ENCODE data around the gene TBL1XR1.
"Not testable (repeated sequence)": the region's sequence is repeated elsewhere in the genome, so short reads cannot be mapped to it uniquely, and the experiment has no call there.

Gene TBL1XR1

GRCh38 chr3:177056927-177057326, 140.4 kb downstream of the TBL1XR1 start:
- DNase-seq, result peak; percentile 35

GRCh38 chr3:177055605-177056571, 141.4 kb downstream of the TBL1XR1 start:
- peak; percentile 45 for DNase-seq

GRCh38 chr3:177053107-177053506, 144.2 kb downstream of the TBL1XR1 start:
- no peak for DNase-seq

- DNase-seq, result peak; percentile 91
Observed at GRCh38 chr3:177051411-177051810, 145.9 kb downstream of the TBL1XR1 start.

- DNase-seq, result peak; percentile 87
Observed at GRCh38 chr3:177050501-177051237, 146.6 kb downstream of the TBL1XR1 start.

- DNase-seq, result no peak
Observed at GRCh38 chr3:177045767-177046166, 151.5 kb downstream of the TBL1XR1 start.

- DNase-seq, result no peak
Observed at GRCh38 chr3:177045222-177045621, 152.1 kb downstream of the TBL1XR1 start.

GRCh38 chr3:177041730-177042551, 155.3 kb downstream of the TBL1XR1 start:
- no peak for DNase-seq

- peak; percentile 13 for DNase-seq
Observed at GRCh38 chr3:177041021-177041729, 156.1 kb downstream of the TBL1XR1 start.

- DNase-seq, result no peak
Observed at GRCh38 chr3:177039490-177040274, 157.6 kb downstream of the TBL1XR1 start.

GRCh38 chr3:177037241-177037640, 160.0 kb downstream of the TBL1XR1 start:
- DNase-seq, result no peak

GRCh38 chr3:177035676-177036075, 161.6 kb downstream of the TBL1XR1 start:
- DNase-seq, result no peak

- no peak for DNase-seq
Observed at GRCh38 chr3:177034832-177035475, 162.3 kb downstream of the TBL1XR1 start.

GRCh38 chr3:177026505-177027277, 170.6 kb downstream of the TBL1XR1 start:
- no peak for DNase-seq

- no peak for DNase-seq
Observed at GRCh38 chr3:177015881-177016280, 181.4 kb downstream of the TBL1XR1 start.

- DNase-seq, result no peak
Observed at GRCh38 chr3:177013681-177014280, 183.5 kb downstream of the TBL1XR1 start.

- DNase-seq, result no peak
Observed at GRCh38 chr3:177005718-177006405, 191.4 kb downstream of the TBL1XR1 start.

GRCh38 chr3:177000159-177000558, 197.1 kb downstream of the TBL1XR1 start:
- not testable (repeated sequence) for DNase-seq

GRCh38 chr3:176995946-176996345, 201.3 kb downstream of the TBL1XR1 start:
- DNase-seq, result no peak

Measured in NCI-H1105 treated with DMSO at 0.1 percent for 48 hours (cell line).